HG02970 (cell line): Measurements from ENCODE around the gene TPRG1.

Experiments used
- ATAC-seq: cut with Tn5 transposase; IDR thresholded peaks from one replicate; pipeline ENCODE4 v1.9.1; 2021; ENCODE audit warnings: mild to moderate bottlenecking, moderate library complexity, moderate number of reproducible peaks; ENCODE audit not compliant: unreplicated experiment, low FRiP score

TPRG1 gene

GRCh38 chr3:189340680-189341460, 169.1 kb downstream of the TPRG1 start:
- no peak for ATAC-seq

GRCh38 chr3:189342811-189343210, 171.0 kb downstream of the TPRG1 start:
- ATAC-seq: no peak

- no peak for ATAC-seq
Observed at GRCh38 chr3:189344996-189345395, 173.2 kb downstream of the TPRG1 start.

- no peak for ATAC-seq
Observed at GRCh38 chr3:189349772-189350171, 178.0 kb downstream of the TPRG1 start.

GRCh38 chr3:189353318-189353965, 181.7 kb downstream of the TPRG1 start:
- ATAC-seq: no peak

- no peak for ATAC-seq
Observed at GRCh38 chr3:189353988-189354889, 182.5 kb downstream of the TPRG1 start.

GRCh38 chr3:189355115-189355480, 183.3 kb downstream of the TPRG1 start:
- no peak for ATAC-seq

GRCh38 chr3:189355481-189356201, 183.9 kb downstream of the TPRG1 start:
- ATAC-seq: no peak

DNA sequence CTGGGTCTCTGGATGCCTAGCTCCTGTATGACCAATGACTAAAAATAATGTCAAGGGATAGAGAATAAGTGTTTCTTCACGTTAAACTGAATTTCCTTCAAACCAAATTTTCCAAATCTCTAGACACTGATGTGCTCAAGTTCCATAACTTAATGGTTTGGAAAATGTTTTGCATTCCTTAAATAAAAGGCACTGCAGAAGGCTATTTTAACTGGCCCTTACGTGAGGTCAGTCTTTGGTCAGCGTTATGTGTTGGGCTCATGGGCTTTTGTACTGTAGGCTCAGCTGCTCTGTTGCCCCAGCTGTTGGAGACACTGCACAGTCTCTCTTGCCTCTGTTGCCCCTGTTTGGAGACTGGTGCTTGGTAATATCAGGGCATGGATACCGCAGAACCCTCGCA, 188.5 kb downstream of the TPRG1 start:
- no peak for ATAC-seq

- ATAC-seq: no peak
Observed at GRCh38 chr3:189361103-189361835, 189.5 kb downstream of the TPRG1 start.

GRCh38 chr3:189363590-189364255, 192.0 kb downstream of the TPRG1 start:
- ATAC-seq: no peak

GRCh38 chr3:189365609-189366564, 194.1 kb downstream of the TPRG1 start:
- no peak for ATAC-seq

DNA sequence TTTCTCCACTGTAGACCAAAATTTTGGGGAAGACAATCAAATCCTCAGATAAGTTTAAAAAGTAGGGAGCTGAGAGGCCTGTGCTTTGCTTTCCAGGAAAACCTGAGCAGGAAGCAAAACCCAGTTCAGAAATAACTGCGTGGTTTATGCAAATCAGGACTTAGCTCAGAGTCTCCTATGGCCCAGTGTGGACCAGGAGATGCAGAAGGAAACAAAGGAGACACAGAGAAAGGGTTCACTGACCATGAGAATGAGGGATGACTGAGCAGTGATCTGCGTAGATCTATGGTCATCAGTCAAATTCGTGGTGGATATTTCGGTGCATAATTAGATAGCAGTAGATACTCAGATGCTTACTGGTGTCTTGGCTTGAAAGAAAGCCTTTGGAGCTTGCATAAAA, 196.6 kb downstream of the TPRG1 start:
- no peak for ATAC-seq

DNA sequence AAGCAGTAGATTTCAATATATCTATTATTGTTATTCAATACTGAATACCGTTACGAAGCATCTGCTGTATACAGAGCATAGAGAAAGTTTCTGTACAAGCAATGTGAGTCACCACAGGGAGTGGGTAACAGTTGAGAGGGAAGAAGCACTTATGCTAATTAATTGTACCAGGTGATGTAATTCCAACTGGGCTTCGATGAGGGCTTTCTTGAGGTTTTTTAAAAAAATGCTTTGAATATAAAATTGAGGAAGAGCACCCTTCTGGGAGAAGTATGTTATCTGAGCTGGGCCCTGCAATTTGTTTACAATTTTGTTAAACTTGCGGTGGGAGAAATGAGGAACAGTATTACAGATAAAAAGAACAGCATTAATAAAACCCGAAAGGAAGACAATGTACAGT, 197.9 kb downstream of the TPRG1 start:
- ATAC-seq: no peak

DNA sequence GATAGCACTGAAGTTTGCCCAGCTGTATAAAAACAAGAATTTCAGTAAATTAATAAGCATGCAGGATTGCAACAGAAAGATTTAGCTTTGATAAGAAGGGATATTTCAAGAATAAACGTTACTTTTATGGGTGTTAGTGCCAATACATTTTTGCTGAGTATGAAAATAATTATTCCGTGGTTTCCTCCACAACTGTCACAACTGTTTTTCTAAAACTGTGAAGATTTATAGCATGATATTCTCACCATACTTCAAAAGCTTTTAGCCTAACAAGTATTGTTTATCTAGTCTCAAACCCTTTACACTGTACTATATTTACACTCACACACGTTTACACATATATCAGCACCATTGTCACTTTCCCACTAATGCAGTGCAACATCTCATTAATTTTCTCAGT, 200.5 kb downstream of the TPRG1 start:
- ATAC-seq: no peak
